Measurements from ENCODE around the gene CLCN2. TPM values are rescaled to one million over a fixed set of nuclear protein-coding genes. Genes with fewer than 3 reads are reported as not detected.

The CLCN2 gene
- total RNA-seq, 1 donor from 2014 or later = 17.8 TPM

- Mint-ChIP-seq H3K27me3 (ENCODE audit: unreplicated experiment) (peaks cover 14% of the 10 kb centered on the region), H3K27ac (ENCODE audit: unreplicated experiment) (peak overlapping the region; percentile 95), H3K9me3 (ENCODE audit: unreplicated experiment) (peaks cover 14% of the 10 kb centered on the region), H3K4me1 (ENCODE audit: low read depth, unreplicated experiment) (peaks cover 28% of the 10 kb centered on the region), H3K36me3 (ENCODE audit: unreplicated experiment) (no peaks in the 10 kb centered on the region), H3K4me3 (ENCODE audit: unreplicated experiment) (peak overlapping the region; percentile 94)
- TF ChIP-seq CTCF (IDR thresholded peaks at IDR 0.05; ENCODE audit: partially characterized antibody, unreplicated experiment) = no peak
- DNase-seq = no peak
These were observed 23.4 kb downstream of the CLCN2 start for GRCh38 chr3:184337981-184338380.

GRCh38 chr3:184337399-184337714 is 24.0 kb downstream of the CLCN2 start, which contains the start of gene FAM131A:
FAM131A (plus strand) TSS chr3:184337600; CDS start chr3:184337631, 31 bp downstream.
- DNase-seq = no peak
- H3K4me3 Mint-ChIP-seq (ENCODE audit: unreplicated experiment) = peak within 1 kb of the TSS; percentile 94
- peak within 1 kb of the TSS; percentile 95 for H3K27ac Mint-ChIP-seq (ENCODE audit: unreplicated experiment)
- no peak for TF ChIP-seq CTCF (IDR thresholded peaks at IDR 0.05; ENCODE audit: partially characterized antibody, unreplicated experiment)
- peaks cover 28% of the 10 kb centered on the region for H3K4me1 Mint-ChIP-seq (ENCODE audit: low read depth, unreplicated experiment)
- peaks cover 19% of the 10 kb centered on the region for H3K9me3 Mint-ChIP-seq (ENCODE audit: unreplicated experiment)
- H3K36me3 Mint-ChIP-seq (ENCODE audit: unreplicated experiment) = no peaks in the 10 kb centered on the region
- peaks cover 16% of the 10 kb centered on the region for H3K27me3 Mint-ChIP-seq (ENCODE audit: unreplicated experiment)

GRCh38 chr3:184336547-184337398 is 24.6 kb downstream of the CLCN2 start:
- no peak for DNase-seq
- no peak for TF ChIP-seq CTCF (IDR thresholded peaks at IDR 0.05; ENCODE audit: partially characterized antibody, unreplicated experiment)
- Mint-ChIP-seq H3K4me3 (ENCODE audit: unreplicated experiment) (peak overlapping the region; percentile 94), H3K9me3 (ENCODE audit: unreplicated experiment) (peaks cover 20% of the 10 kb centered on the region), H3K4me1 (ENCODE audit: low read depth, unreplicated experiment) (peaks cover 28% of the 10 kb centered on the region), H3K36me3 (ENCODE audit: unreplicated experiment) (no peaks in the 10 kb centered on the region), H3K27ac (ENCODE audit: unreplicated experiment) (peak overlapping the region; percentile 95), H3K27me3 (ENCODE audit: unreplicated experiment) (peaks cover 16% of the 10 kb centered on the region)

- no peak for TF ChIP-seq CTCF (IDR thresholded peaks at IDR 0.05; ENCODE audit: partially characterized antibody, unreplicated experiment)
- H3K27me3 Mint-ChIP-seq (ENCODE audit: unreplicated experiment) = peaks cover 16% of the 10 kb centered on the region
- peaks cover 26% of the 10 kb centered on the region for H3K4me1 Mint-ChIP-seq (ENCODE audit: low read depth, unreplicated experiment)
- peak overlapping the region; percentile 94 for H3K4me3 Mint-ChIP-seq (ENCODE audit: unreplicated experiment)
- H3K36me3 Mint-ChIP-seq (ENCODE audit: unreplicated experiment) = no peaks in the 10 kb centered on the region
- peak overlapping the region; percentile 95 for H3K27ac Mint-ChIP-seq (ENCODE audit: unreplicated experiment)
- DNase-seq = peak; percentile 93
- H3K9me3 Mint-ChIP-seq (ENCODE audit: unreplicated experiment) = peaks cover 18% of the 10 kb centered on the region
These were observed 25.5 kb downstream of the CLCN2 start for GRCh38 chr3:184335661-184336546.

Measured in glutamatergic neuron (in vitro differentiated cells).